Hepatocyte (in vitro differentiated cells): ENCODE data around the gene ARHGAP26.

Experiments
- CTCF ChIP-seq: fragments of 200-600 bp; sonication (generic); IDR thresholded peaks from 2 replicates; pipeline ENCODE4 v1.5.1; 2016; ENCODE audit warnings: antibody characterized with exemption, mild to moderate bottlenecking; ENCODE audit not compliant: poor library complexity
- EZH2 ChIP-seq: fragments of 200-600 bp; sonication (generic); IDR thresholded peaks from 2 replicates; pipeline ENCODE4 v1.6.1; 2016; ENCODE audit warnings: antibody characterized with exemption, mild to moderate bottlenecking, borderline replicate concordance
- EZH2phosphoT487 ChIP-seq: fragments of 200-600 bp; sonication (generic); IDR thresholded peaks from one replicate; pipeline ENCODE4 v1.6.1; 2018; ENCODE audit warnings: antibody characterized with exemption, mild to moderate bottlenecking, low read depth, moderate library complexity; ENCODE audit not compliant: unreplicated experiment, severe bottlenecking

GRCh38 chr5:143166090-143166489 is 395.9 kb downstream of the ARHGAP26 start:
- TF ChIP-seq EZH2 (no peak), CTCF (no peak), EZH2phosphoT487 (no peak)
